PFSK-1 (cell line): Measurements from ENCODE around the gene NGB.

ENCODE experiments used
- POLR2AphosphoS5 ChIP-seq: IDR thresholded peaks from 2 replicates; pipeline ENCODE4 v1.6.1; 2012; ENCODE audit warnings: low read depth, mild to moderate bottlenecking, control low read depth, low read length, moderate library complexity
- TAF1 ChIP-seq: IDR thresholded peaks from 2 replicates; pipeline ENCODE4 v1.6.1; 2012; ENCODE audit warnings: low read length, control low read depth, borderline replicate concordance; ENCODE audit not compliant: insufficient read depth
- TF ChIP-seq, protein P1 (sequence below), 2 experiments: IDR thresholded peaks; 2 replicates each; pipeline versions ENCODE4 v1.6.1 to v1.8.0; 2011 to 2012; ENCODE audit warnings: low read depth in 2 of 2, low read length in 2 of 2, control low read depth in 1 of 2, inconsistent platforms in 1 of 2, mild to moderate bottlenecking in 1 of 2, moderate library complexity in 1 of 2; ENCODE audit not compliant: insufficient read depth in 1 of 2

GRCh38 chr14:77228056-77228455 lies 43.0 kb downstream of the NGB start:
- TF ChIP-seq TAF1: no peak
- TF ChIP-seq, protein P1, sequence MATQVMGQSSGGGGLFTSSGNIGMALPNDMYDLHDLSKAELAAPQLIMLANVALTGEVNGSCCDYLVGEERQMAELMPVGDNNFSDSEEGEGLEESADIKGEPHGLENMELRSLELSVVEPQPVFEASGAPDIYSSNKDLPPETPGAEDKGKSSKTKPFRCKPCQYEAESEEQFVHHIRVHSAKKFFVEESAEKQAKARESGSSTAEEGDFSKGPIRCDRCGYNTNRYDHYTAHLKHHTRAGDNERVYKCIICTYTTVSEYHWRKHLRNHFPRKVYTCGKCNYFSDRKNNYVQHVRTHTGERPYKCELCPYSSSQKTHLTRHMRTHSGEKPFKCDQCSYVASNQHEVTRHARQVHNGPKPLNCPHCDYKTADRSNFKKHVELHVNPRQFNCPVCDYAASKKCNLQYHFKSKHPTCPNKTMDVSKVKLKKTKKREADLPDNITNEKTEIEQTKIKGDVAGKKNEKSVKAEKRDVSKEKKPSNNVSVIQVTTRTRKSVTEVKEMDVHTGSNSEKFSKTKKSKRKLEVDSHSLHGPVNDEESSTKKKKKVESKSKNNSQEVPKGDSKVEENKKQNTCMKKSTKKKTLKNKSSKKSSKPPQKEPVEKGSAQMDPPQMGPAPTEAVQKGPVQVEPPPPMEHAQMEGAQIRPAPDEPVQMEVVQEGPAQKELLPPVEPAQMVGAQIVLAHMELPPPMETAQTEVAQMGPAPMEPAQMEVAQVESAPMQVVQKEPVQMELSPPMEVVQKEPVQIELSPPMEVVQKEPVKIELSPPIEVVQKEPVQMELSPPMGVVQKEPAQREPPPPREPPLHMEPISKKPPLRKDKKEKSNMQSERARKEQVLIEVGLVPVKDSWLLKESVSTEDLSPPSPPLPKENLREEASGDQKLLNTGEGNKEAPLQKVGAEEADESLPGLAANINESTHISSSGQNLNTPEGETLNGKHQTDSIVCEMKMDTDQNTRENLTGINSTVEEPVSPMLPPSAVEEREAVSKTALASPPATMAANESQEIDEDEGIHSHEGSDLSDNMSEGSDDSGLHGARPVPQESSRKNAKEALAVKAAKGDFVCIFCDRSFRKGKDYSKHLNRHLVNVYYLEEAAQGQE (IDR thresholded peaks at IDR 0.05; ENCODE audit: insufficient read depth in 1 of 2, low read depth in 2 of 2, low read length in 2 of 2): no peak
- no peak for TF ChIP-seq POLR2AphosphoS5
